ENCODE results near the gene LRIT2.

- TF ChIP-seq CTCF (conservative IDR thresholded peaks at IDR 0.05; ENCODE audit: low read depth, low read length), result no peak
- no peak for TF ChIP-seq EZH2phosphoT487 (IDR thresholded peaks at IDR 0.05; ENCODE audit: borderline replicate concordance, low read length)
- TF ChIP-seq EZH2 (IDR thresholded peaks at IDR 0.05; ENCODE audit: low read length, unreplicated experiment), result no peak
Observed at GRCh38 chr10:84176351-84176750, 49.0 kb downstream of the LRIT2 start.

Data from PC-3 (cell line).